Right lung (tissue), 5 donors: Measurements from ENCODE around the gene TEX29. TPM values are rescaled to one million over a fixed set of nuclear protein-coding genes. Genes with fewer than 3 reads are reported as not detected.

Experiments used
- DNase-seq, 2 donors: peaks; one replicate each; pipeline ENCODE4 v3.0.0-alpha.2; 2013
- polyA plus RNA-seq, 5 donors: library from polyadenylated mRNA; unstranded; fragments of 120-200 nt; gene quantifications; one replicate each; pipeline versions ENCODE4 v1.2.1 to v1.2.3, GENCODE V29; 2013; ENCODE audit warnings: inconsistent platforms in 1 of 5, low replicate concordance in 1 of 5; ENCODE audit not compliant: insufficient read length in 5 of 5, insufficient read depth in 1 of 5

TEX29 gene
- polyA plus RNA-seq, 5 donors, result 0.22 to 0.64 (median 0.37) TPM

- DNase-seq, result no peak
Observed at GRCh38 chr13:111367340-111367739, 46.9 kb downstream of the TEX29 start.

- DNase-seq, result no peak
Observed at GRCh38 chr13:111368091-111368490, 47.6 kb downstream of the TEX29 start.

GRCh38 chr13:111370147-111370546, 49.7 kb downstream of the TEX29 start:
- no peak for DNase-seq

GRCh38 chr13:111370570-111371535, 50.4 kb downstream of the TEX29 start:
- DNase-seq, result peak; percentile 65 to 67

- no peak for DNase-seq
Observed at GRCh38 chr13:111371720-111372119, 51.3 kb downstream of the TEX29 start.

DNA sequence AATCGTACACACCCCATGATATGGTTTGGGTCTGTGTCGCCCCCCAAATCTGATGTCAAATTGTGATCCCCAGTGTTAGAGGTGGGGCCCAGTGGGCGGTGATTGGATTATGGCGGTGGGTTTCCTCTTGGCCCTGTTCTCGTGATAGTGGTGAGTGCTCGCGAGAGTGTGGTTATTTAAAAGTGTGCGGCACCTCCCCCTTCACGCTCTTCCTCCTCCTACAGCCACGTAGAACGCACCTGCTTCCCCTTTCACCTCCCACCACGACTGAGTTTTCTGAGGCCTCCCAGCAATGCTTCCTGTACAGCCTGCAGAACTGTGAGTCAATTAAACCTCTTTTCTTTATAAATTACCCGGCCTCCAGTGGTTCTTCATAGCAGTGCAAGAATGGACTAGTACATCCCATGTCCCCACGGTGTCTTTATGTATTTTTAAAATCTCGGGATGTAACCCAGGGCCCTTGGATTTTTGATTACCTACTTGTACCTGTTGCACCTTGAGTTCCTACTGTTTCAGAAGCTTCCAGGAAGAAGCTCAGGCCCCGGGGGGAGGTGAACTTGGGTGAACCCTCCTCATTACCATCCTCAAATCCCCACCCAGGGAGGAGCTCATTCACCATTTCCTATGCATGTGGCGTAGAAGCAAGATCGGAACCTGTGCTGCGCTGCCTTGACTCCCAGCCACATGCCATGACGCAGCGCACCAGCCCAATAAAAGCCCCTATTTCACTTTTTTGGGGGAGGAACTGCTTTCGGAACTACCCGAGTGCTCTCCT, 52.4 kb downstream of the TEX29 start:
- no peak for DNase-seq

DNA sequence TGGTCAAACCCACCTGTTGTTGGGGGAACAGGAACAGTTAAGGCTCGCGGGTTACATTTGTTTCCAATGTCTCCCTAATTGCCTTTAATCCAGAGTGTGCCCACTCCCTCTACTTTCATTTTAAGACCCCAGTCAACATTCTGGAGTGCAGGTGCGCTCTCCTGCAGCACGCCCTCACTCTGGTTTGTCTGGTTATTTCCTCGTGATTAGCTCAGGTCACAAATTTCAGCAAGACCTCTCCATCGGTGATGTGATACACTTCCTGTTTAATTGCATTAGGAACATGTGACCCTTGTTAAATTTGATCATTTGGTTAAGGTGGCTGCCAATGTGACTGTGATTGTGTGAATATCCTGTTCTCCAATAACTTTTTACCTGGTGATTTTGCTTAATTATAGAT, 53.0 kb downstream of the TEX29 start:
- no peak for DNase-seq

DNA sequence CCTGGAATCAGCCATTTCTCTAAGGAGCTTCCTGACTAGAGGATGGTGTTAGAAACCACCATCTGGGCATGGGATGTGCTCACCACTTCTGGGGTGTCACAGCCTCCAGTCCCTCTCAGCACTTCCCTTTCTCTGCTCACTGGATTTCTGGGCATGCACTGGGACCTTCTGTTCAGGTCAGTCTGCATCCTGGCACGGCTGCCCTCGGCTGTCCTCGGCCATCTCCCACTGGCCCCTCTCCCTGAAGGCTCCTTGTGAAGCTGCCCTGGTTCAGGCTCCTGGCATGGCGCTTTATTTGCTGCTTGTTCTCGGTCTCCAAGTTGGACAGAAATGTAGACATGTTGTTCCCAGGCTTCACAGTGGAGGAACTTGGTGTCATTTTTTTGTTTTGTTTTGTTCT, 60.0 kb downstream of the TEX29 start:
- DNase-seq, result no peak

DNA sequence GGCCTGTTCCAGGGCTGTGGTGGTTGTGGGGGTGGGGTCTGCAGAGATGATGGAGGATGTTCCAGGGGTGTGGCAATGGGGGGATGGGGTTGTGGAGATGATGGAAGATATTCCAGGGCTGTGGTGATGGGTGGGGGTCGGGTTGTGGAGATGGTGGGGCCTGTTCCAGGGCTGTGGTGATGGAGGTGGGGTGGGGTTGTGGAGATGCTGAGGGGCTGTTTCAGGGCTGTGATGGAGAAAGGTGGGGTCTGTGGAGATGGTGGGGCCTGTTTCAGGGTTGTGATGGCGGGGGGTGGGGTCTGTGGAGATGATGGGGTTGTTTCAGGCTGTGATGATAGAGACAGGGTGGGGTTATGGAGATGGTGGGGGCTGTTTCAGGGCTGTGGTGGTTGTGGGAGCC, 62.0 kb downstream of the TEX29 start:
- DNase-seq, result no peak

- DNase-seq, result no peak
Observed at GRCh38 chr13:111382877-111383276, 62.4 kb downstream of the TEX29 start.

DNA sequence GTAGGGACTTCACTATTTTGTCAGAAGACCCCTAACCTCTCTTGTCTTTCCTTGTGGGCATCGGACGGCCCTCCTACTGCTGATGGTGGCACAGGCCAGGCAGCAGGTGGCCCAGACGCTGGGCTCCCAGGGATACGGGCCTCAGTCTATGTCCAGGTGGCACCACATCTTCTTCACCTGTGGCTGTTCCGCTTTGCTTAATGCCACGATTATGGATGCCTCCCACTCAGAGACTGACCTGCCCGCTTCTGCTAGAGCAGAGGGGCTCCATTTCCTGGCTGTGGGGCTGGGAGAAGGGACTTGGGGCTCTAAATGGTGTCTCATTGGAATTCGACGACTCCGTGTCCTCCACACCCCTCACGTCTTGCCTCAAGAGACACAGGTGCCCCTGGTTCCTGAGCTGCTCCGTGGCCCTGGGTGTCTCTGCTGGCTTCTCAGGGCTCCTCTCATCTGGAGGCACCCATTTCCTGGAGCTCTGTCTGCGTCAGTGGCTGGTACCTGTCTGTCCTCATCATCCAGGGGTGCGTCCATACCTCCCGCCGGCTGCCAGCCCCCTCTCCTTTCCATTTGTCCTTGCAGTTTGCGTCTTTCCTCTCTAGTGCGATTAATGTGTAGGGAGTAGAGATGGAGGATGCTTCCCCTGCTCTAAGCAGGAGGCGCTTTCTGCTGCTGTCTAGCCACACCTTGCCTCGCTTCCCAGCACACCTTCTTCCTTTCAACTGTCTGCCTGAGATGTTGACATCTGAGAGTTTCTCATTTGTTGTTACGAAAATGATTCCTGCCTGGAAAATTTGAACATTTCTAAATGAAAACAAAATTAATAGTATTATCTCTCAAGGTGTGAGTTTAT, 63.4 kb downstream of the TEX29 start:
- no peak for DNase-seq

GRCh38 chr13:111384441-111385182, 64.2 kb downstream of the TEX29 start:
- DNase-seq, result no peak

GRCh38 chr13:111385183-111385857, 64.9 kb downstream of the TEX29 start:
- no peak for DNase-seq

DNA sequence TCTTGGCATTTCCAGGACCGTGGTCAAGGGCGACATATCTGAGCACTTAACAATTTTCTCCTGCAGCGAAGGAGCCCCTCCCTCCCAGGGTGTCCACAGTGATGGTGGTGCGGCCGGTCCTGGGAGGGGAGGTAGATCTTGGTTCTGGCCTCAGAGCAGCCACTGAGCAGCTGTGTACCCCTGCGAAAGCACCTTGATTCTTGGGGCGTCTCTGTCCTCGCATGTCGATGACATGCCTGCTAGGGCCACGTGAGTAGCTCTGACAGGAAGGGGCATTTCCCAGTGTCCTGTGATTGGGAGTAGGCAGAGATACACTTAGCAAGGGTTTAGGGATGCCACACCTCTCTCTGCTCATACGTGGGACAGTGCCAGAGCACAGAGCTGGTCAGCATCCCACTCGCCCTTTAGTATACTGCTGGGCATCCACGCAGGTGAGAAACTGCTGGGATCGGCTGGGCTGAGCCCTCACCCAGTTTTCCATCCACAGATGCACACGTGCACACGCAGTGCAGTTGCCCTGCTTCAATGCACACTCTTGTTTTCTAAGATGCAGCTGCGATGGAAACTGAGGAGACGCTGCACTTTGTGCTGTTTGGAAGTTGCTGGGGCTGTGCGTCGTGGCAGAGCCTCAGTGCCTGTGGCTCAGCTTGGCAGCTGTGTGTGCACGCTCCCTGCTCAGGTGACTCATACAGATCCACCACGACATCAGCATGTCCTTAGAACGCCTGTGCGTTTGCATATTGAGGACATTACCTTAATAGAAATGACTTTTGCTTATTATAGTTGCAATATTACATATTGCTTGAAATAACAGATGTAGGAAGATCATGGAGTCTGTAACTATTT, 66.8 kb downstream of the TEX29 start:
- no peak for DNase-seq

DNA sequence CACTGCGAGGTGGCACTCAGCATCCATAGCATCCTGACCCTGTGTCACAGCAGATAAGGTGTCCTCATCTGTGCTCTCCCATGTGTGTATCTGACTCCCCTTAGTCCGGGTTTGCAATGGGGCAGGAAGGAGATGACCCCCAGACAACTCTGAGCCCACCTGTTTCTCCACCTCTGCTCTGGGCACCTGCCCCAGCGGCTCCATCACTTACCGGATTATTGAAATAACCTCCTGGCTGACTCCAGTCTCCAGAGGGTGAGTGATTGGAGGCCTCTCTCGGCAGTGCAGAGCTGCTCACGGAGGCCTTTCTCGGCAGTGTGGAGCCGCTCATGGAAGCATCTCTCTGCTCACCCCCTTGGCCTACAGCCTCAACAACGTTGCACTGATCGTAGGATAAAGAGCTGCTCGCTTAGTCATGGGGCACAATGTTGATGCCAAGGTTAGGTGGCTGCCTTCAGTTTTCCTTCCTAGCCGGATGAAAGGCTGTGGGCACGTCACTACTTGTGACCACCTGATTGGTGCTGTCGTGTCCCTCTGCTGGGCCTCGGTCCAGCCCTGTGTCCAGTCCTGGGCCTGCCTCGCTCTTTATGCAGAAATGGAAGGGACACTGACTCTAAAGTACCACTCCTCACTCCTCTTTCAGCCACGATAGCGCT, 67.6 kb downstream of the TEX29 start:
- no peak for DNase-seq

DNA sequence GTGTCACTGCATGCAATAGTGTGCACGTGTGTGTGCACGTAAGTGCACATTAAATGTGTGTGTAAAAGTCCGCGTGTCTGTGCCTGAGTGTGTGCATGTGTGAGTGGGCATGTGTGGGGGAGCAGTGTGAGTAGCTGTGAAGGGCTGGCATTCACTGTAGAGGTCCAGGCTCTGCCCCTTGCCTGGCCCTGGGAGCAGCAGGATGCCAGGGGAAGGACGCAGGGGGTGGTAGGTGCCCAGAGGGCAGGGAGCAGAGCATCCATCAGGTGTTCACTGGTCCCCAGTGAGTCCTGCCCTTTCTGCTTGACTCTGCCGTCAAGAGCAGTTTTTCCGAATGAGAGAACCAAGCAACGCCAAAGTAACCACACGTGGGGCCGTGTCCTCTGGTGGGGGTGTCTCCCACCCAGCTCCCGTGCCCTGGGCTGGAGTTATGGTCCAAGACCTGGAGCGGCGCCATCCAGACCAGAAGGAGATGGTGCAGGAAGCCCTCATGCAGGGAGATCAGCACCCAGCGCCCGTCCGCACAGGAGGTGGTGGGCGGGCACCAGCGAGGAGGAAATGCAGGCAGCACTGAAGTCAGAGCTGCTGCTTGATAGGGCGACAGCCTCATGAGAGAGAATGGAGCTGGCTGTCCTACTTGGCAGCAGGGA, 68.5 kb downstream of the TEX29 start:
- DNase-seq, result no peak

DNA sequence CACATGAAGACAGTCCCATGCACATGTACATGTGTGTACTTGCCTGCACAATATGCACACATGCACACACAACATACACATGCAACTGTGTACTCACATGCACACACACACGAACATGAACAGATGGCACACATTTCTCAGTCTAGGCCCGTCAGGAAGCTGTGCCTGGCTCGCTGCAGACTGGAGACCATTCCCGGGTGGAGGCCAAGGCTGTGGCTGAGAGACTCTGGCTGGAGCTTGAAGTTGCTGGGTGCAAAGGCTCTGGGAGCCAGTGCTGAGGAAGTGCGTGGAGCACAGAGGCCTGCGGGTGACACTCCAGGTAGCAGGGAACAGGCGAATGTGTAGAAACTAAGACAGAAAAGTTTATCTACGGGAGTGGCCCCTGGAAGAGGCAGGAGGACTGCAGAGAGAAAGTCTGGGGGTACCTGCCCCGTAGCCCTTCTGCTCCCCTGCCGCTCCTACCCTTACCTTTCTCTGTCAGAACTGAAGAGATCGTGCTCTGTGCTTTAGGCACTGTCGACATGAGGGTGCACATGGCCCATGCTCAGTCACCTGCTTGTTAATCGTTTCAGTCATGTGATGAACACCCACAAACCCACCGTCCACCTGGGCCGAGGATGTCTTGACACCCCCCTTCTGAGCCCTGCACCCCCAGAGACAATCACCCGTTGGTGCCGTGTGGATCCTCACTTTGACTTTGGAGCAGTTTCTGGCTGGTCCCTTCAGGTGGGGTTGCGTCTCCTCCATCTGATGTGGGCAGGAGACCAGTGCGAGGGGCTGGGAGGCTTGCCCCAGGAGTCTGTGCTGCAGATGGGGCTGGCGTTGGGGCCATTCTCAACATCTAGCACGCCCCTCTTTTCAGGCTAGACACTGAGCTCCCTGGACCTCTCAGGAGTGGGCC, 69.4 kb downstream of the TEX29 start:
- no peak for DNase-seq
